HuH-7 (cell line): ENCODE results near the gene PRAMEF18.
"Not testable (repeated sequence)": the region's sequence is repeated elsewhere in the genome, so short reads cannot be mapped to it uniquely, and the experiment has no call there.

Experiments
- DNase-seq: peaks from one replicate; pipeline ENCODE4 v3.0.0; 2011; ENCODE audit warnings: low spot score

PRAMEF18 gene, protein sequence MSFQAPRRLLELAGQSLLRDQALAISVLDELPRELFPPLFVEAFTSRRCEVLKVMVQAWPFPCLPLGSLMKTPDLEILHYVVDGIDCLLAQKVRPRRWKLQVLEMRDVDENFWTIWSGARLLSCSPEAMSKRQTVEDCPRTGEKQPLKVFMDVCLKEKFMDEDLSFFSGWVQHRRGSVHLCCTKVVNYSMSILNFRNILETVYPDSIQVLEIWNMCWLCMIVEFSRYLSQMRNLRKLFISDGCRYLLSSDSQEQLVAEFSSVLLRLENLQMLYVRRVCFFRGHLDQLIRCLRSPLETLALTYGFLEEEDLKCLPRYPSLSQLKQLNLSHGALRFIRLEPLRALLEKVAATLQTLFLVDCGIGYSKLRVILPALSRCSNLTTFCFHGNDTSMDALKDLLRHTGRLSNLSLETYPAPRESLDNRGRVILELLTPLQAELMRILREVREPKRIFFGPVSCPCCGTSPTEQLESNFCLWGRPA

DNA sequence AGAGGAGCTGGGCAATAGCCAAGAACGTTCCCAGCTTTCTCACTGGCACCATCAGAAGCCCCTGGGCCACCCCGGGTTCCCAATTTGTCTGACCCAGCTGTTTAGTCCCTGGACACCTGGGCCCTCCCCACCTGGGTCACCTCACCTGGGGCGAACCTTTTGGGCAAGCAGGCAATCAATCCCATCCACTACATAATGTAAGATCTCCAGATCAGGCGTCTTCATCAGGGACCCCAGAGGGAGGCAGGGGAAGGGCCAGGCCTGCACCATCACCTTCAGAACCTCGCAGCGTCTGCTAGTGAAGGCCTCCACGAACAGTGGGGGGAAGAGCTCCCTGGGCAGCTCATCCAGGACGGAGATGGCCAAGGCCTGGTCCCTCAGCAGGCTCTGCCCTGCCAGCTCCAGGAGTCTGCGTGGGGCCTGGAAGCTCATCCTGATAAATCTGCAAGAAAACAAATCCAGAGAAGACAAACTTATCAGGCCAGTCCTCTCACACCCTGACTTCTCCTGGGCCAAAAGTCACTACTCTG is at the start of gene PRAMEF18:
TSS of gene PRAMEF18 (minus strand) at position 480 of the 530 bp plus-strand sequence. CDS start at position 432, 48 bp downstream.
- not testable (repeated sequence) for DNase-seq

- DNase-seq = not testable (repeated sequence)
These were observed 39.2 kb upstream of the PRAMEF18 start for GRCh38 chr1:13265124-13265523.

- not testable (repeated sequence) for DNase-seq
These were observed 27.9 kb upstream of the PRAMEF18 start, which contains the start of gene PRAMEF5 for GRCh38 chr1:13253898-13254297. Gene PRAMEF5 (plus strand): TSS chr1:13254198. CDS start chr1:13259269, 5,071 bp downstream.

DNA sequence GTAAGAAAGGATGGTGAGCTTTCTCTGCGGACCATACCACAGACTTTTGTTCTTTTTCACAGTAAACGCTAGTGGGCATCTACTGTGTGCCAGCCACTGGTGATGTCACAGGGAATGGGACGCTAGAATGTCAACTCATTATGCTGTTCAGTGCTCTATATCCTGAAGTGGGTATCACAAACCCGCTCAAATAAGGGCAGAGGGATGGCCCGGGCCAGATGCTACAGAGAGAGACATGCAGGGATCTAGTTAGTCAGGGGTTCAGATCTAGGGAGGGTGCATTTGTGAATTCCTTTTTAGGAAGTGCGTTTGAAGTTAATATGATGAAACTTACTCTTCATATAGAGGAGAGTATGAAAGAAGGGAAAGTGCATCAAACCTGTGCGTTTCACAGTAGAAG is 21.2 kb upstream of the PRAMEF18 start:
- not testable (repeated sequence) for DNase-seq

GRCh38 chr1:13246554-13246871 is 20.6 kb upstream of the PRAMEF18 start:
- not testable (repeated sequence) for DNase-seq

- DNase-seq = not testable (repeated sequence)
These were observed 20.0 kb upstream of the PRAMEF18 start for GRCh38 chr1:13245841-13246553.

- DNase-seq = not testable (repeated sequence)
These were observed 17.7 kb upstream of the PRAMEF18 start for GRCh38 chr1:13243536-13244263.

DNA sequence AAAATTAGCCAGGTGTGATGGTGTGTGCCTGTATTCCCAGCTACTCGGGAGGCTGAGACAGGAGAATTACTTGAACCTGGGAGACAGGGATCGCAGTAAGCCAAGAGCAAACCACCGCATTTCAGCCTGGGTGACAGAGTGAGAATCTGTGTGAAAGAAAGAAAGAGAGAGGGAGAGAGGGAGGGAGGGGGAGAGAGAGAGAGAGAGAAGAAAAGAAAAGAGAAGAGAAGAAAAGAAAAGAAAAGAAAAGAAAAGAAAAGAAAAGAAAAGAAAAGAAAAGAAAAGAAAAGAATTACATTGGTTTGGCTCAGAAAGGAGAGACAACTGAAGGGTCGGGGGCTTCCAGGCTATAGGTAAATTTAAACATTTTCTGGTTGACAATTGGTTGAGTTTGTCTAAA is 13.7 kb upstream of the PRAMEF18 start:
- DNase-seq = not testable (repeated sequence)

DNA sequence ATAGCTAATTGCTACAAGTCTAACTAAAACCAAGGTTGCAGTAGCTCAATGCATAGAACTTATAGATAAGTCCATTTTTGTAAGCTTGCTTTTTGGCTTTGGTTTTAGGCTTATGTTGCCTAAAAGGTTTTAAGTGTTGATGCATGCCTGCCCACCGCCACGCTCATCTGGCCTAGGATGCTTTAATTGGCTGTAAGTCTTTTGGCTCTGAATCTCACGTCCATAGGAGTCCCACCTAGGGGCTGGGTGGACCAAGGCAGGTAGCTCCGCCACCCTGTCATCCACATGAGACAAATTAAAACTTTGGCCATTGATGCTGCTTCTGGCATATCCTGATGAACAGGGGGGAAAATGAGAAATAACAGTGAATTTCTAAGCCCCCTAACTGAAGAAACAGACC is 11.6 kb upstream of the PRAMEF18 start:
- DNase-seq = not testable (repeated sequence)

DNA sequence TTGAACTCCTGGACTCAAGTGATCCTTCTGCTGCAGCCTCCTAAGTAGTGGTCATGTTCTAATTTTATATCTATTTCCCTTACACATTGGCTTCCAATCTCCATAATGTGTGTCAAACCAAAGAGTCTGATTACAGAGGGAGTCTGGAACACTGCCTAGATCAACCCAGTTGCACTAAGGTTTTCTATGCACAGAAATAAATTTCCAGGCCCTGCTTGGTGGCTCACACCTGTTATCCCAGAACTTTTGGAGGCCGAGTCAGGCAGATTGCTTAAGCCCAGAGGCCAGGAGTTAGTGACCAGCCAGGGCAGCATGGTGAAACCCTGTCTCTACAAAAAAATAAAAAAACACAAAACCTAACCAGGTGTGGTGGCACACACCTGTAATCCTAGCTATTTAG is 8.1 kb upstream of the PRAMEF18 start:
- not testable (repeated sequence) for DNase-seq

DNA sequence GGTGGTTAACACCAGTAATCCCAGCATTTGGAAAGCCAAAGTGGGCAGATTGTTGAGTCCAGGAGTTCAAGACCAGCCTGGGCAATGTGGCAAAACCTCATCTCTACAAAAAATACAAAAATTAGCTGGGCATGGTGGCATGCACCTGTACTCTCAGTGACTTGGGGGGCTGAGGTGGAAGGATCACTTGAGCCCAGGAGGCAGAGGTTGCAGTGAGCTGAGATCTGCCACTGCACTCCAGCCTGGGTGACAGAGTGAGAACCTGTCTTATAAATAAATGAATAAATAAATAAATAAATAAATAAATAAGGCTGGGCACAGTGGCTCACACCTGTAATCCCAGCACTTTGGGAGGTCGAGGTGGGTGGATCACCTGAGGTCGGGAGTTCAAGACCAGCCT is 6.1 kb upstream of the PRAMEF18 start:
- not testable (repeated sequence) for DNase-seq

GRCh38 chr1:13231061-13231750 is 5.3 kb upstream of the PRAMEF18 start:
- not testable (repeated sequence) for DNase-seq

DNA sequence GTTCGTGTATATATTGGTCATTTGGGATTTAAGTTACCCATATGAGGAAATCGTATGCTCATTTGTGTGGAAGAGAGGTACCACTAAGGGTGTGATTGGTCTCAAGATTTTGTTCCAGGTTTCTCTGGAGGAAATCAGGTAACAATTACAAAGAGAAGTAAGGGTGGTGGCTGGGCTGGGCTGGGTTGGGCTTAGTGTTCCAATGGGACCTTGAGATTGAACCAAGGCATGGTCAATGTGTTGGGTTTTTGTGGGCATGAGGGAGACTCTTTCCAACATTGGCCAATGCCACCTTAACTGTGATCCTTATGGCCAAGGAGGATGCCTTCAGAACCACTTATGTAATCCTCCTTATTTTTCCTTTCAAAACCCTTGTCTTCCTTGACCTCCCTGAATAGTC is 4.6 kb upstream of the PRAMEF18 start:
- DNase-seq = not testable (repeated sequence)

GRCh38 chr1:13230096-13230495 is 4.1 kb upstream of the PRAMEF18 start:
- not testable (repeated sequence) for DNase-seq

GRCh38 chr1:13228343-13228781 is 2.4 kb upstream of the PRAMEF18 start:
- no peak for DNase-seq

DNA sequence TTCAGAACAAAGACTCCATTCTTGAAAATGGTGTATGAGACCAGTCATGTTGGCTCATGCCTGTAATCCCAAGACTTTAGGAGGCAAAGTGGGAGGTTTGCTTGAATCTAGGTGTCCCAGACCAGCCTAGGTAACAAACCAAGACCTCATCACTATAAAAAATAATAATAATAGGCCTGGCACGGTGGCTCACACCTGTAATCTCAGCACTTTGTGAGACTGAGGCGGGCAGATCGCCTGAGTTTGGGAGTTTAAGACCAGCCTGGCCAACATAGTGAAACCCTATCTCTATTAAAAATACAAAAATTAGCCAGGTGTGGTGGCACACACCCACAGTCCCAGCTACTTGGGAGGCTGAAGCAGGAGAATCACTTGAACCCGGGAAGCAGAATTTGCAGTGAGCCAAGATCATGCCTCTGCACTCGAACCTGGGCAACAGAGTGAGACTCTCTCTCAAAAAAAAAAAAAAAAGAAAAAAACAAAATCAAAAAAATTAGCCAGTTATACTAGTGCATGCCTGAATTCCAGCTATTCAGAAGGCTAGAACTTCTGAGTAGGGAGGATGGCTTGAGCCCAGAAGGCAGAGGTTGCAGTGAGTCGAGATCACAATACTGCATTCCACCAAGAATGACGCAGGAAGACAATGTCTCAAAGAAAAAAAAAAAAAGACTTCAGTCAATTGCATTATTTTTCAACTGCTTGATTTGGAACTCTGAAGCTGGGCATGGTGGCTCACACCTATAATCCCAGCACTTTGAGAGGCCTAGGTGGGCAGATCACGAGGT is 1.5 kb upstream of the PRAMEF18 start:
- not testable (repeated sequence) for DNase-seq

- DNase-seq = no peak
These were observed 1.4 kb downstream of the PRAMEF18 start for GRCh38 chr1:13224480-13225060.

GRCh38 chr1:13222788-13223187 is 3.2 kb downstream of the PRAMEF18 start:
- DNase-seq = not testable (repeated sequence)

GRCh38 chr1:13219203-13219602 is 6.8 kb downstream of the PRAMEF18 start:
- not testable (repeated sequence) for DNase-seq

DNA sequence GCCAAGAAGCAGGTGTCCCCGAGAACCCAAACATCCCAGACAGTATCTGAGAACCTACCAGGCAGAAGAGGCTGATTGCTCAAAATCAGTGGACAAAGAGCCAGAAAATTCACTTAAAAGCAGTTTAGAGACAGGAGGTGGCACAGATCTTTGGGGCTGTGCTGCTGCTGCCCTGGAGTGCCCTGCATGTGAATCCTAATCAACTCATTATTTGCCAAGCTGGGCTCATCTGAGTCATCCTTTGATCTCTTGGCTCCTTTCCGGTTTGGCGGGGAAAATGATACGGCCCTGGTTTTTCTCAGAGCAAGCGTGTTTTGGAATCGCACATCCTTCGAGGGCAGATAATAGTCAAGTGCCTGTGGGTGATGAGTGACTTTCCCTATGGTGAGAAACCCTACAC is 9.3 kb downstream of the PRAMEF18 start:
- DNase-seq = not testable (repeated sequence)
